Activated CD4-positive, alpha-beta T cell treated with anti-CD3 and anti-CD28 coated beads for 48 hours (primary cell): Measurements from ENCODE around the gene SOX21.

ENCODE experiments used
- DNase-seq: peaks from one replicate; pipeline ENCODE4 v3.0.0-alpha.2; 2020

SOX21 gene

GRCh38 chr13:94674609-94675348 is 37.6 kb downstream of the SOX21 start:
- DNase-seq = peak; percentile 74

DNA sequence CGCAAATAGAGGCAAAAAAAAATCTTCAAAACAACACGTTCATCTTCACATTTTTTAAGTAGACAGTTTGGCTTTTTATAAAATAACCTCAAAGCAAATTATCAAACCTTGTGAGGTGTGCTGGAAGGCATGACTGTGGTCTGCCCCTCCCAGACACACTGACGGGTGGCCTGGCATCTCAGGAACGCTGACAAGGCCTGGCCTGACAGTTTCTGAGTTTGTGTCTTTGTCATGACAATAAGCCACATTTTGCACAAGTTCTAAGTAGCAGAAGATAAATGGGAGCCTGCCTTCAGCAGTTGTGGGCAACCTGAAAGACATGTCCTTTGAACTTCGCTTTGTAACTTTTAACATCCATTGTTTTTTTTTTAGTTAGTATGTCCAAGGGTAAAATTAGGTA is 38.5 kb downstream of the SOX21 start:
- no peak for DNase-seq

GRCh38 chr13:94672400-94672799 is 39.9 kb downstream of the SOX21 start:
- no peak for DNase-seq

DNA sequence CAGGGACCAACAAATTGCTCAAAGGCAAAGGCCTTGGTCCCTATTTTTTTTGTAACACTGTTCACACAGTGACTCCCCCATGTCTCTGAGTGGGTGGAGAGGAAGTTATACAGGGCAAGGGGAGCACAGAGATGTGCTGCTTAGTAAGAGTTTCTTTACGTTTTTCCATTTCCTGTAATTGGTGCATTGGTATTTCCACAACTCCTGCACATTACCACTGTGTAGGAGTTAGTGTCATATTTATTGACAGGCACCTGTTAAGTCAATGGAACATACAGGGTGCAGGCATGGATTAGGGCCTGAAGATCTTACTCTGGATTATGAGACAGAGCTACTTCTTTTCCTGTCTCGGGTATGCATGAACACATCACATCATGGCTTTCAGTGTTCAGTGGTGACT is 45.2 kb downstream of the SOX21 start:
- peak; percentile 24 for DNase-seq

DNA sequence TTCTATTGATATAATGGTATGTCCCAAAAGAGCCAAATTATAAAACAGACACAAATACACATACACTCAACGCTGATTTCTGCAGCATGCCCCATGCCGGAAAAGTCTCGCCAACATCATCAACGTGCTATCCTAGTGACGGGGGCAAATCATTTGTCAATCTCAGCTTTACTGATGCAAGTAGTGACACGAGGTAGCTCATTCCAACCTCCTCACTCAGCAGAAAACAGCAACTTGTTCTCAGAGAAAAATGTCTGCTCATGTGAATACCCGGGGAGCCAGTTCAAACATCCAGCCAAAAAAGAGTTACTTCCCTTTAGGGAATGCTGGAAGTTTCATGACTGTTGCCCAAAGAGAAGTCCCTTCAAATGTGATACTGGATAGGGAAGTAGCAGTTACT is 46.3 kb downstream of the SOX21 start:
- DNase-seq = no peak

GRCh38 chr13:94664889-94665288 is 47.5 kb downstream of the SOX21 start:
- DNase-seq = no peak

DNA sequence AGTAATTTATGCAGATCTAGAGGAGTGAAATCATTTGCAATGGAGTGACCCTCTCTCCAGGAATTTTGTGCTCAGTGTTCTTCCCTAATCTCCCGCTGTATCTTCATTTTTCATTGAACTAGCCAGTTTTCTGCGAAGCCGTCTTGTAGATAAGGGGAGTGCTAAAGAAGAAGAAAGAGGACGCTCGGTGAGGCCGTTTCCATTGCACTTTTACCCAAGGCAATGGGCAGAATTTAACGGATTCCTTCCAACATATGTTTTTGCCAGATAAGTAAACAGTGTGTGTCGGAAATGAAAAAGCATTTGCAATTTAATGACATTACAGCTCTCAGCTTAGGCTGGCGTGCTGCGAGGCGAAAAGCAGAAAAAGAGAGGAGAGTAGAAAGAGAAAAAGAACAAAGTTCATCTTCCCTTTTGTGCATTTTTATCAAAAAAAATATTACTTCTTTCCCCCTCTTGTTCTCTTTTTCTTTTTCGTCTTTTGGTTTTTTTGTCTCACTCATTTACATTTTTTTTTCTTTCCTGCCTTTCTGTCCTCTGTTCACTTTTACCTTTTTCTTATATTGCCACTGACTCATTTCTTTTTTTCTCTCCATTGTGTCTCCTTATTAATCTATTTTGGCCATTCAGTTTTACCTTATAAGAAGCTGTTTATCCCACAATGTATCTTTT is 49.9 kb downstream of the SOX21 start:
- DNase-seq = no peak

DNA sequence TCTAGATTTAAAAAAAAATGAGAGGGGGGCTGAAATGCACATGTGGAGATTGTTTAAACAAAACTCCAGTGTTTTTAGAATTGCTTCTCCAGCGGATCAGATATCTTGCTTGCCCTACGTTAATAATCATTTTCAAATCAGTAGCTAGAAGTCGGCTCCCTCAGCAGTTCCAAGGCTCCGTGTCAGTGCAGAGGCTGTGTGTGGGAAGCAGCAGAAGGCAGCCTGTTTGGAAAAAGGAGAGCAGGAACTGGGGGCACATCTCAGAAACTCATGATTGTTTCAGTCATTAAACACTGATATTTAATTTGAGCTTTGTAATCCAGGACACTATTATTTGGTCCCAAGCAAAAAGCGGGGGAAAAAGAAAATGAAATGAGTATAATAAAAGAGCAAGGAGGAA is 50.9 kb downstream of the SOX21 start:
- no peak for DNase-seq

DNA sequence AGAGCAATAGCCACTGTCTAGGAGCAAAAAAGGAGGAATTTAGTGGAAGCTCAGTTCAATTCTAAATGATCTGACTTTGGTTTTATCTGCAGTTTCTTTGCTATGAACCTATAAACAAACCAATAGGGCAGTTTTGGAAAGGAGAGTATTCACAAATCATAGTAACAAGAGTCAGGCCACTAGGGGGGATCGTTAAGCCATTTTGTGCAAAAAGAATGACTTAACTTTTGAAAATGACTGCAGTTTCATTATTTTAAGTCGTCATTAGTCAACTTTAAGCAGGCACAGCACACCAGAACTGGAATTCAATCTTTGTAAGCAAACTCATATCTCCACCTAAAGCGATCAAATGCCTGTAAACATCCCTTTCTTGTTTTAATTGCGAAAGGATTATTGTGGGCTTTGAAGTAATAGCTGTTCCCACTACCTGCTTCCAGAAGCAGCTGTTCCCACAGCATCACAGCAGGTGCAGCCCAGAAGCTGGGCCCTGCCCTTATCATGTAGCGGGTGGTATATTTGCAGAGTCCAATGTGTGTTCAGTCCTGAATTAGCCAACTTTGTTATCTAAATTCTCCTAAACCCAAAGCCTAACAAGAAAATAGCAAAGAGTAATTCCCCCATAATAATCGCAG is 51.5 kb downstream of the SOX21 start:
- DNase-seq = peak; percentile 32
